NOMO-1 treated with dmso at 0.1 percent for 144 hours (cell line): ENCODE data around the gene NDNF.

Experiments
- DNase-seq: peaks from one replicate; lab custom pipeline; 2025; ENCODE audit not compliant: unreplicated experiment; lab: John Stamatoyannopoulos, UW

The NDNF gene

GRCh38 chr4:121072224-121073003 is at the start of gene NDNF:
Gene NDNF, minus strand, starts transcription at chr4:121072535. Its CDS starts 26,698 bp downstream, at chr4:121045837.
- DNase-seq, result no peak

GRCh38 chr4:121119715-121120114 is 47.4 kb upstream of the NDNF start:
- no peak for DNase-seq

- DNase-seq, result no peak
These were observed 46.0 kb upstream of the NDNF start for GRCh38 chr4:121118344-121118743.

GRCh38 chr4:121114756-121115155 is 42.4 kb upstream of the NDNF start:
- no peak for DNase-seq

GRCh38 chr4:121112530-121112929 is 40.2 kb upstream of the NDNF start:
- no peak for DNase-seq

- no peak for DNase-seq
These were observed 36.2 kb upstream of the NDNF start for GRCh38 chr4:121108557-121108956.

GRCh38 chr4:121107507-121107906 is 35.2 kb upstream of the NDNF start:
- no peak for DNase-seq

GRCh38 chr4:121100093-121100775 is 27.9 kb upstream of the NDNF start:
- no peak for DNase-seq

- DNase-seq, result no peak
These were observed 25.9 kb upstream of the NDNF start for GRCh38 chr4:121098266-121098665.

GRCh38 chr4:121096629-121097028 is 24.3 kb upstream of the NDNF start:
- DNase-seq, result no peak

- DNase-seq, result no peak
These were observed 23.9 kb upstream of the NDNF start for GRCh38 chr4:121096191-121096590.

GRCh38 chr4:121094297-121094966 is 22.1 kb upstream of the NDNF start:
- no peak for DNase-seq

GRCh38 chr4:121093261-121093660 is 20.9 kb upstream of the NDNF start:
- no peak for DNase-seq

GRCh38 chr4:121091941-121092340 is 19.6 kb upstream of the NDNF start:
- no peak for DNase-seq

- no peak for DNase-seq
These were observed 16.5 kb upstream of the NDNF start for GRCh38 chr4:121088867-121089266.

GRCh38 chr4:121079376-121079775 is 7.0 kb upstream of the NDNF start:
- DNase-seq, result no peak

- DNase-seq, result no peak
These were observed 5.2 kb upstream of the NDNF start for GRCh38 chr4:121077496-121077895.

GRCh38 chr4:121076416-121076815 is 4.1 kb upstream of the NDNF start:
- DNase-seq, result no peak

- no peak for DNase-seq
These were observed 1.5 kb upstream of the NDNF start for GRCh38 chr4:121073672-121074381.

- no peak for DNase-seq
These were observed 685 bp upstream of the NDNF start for GRCh38 chr4:121073004-121073435.

GRCh38 chr4:121071640-121072223 is 603 bp downstream of the NDNF start:
- no peak for DNase-seq
